Suprapubic skin (tissue), 4 donors: ENCODE data around the gene CRYBG2. TPM values are rescaled to one million over a fixed set of nuclear protein-coding genes. Genes with fewer than 3 reads are reported as not detected.

ENCODE experiments used
- DNase-seq, 2 donors: peaks; one replicate each; pipeline ENCODE4 v3.0.0-alpha.2; 2019; ENCODE audit warnings: low spot score in 2 of 2
- H3K27ac ChIP-seq: fragments of 200-600 bp; sonication (generic); one replicate; pipeline ENCODE4 v1.5.1; 2019
- H3K27me3 ChIP-seq: fragments of 200-600 bp; sonication (generic); one replicate; pipeline ENCODE4 v1.5.1; 2019
- H3K36me3 ChIP-seq: fragments of 200-600 bp; sonication (generic); one replicate; pipeline ENCODE4 v1.5.1; 2019
- H3K4me1 ChIP-seq: fragments of 200-600 bp; sonication (generic); one replicate; pipeline ENCODE4 v1.5.1; 2019
- H3K4me3 ChIP-seq: fragments of 200-600 bp; sonication (generic); one replicate; pipeline ENCODE4 v1.5.1; 2019; ENCODE audit warnings: mild to moderate bottlenecking
- H3K9me3 ChIP-seq: fragments of 200-600 bp; sonication (generic); one replicate; pipeline ENCODE4 v1.5.1; 2019
- EP300 ChIP-seq: sonication (generic); formaldehyde crosslinking; IDR thresholded peaks from one replicate; pipeline ENCODE4 v1.6.1; 2017; ENCODE audit warnings: antibody characterized with exemption
- POLR2A ChIP-seq, 2 donors: fragments of 450-650 bp; IDR thresholded peaks; one replicate each; pipeline ENCODE4 v1.6.1; 2017; ENCODE audit warnings: antibody characterized with exemption in 2 of 2, mild to moderate bottlenecking in 2 of 2, moderate library complexity in 2 of 2
- POLR2AphosphoS5 ChIP-seq, 3 donors: sonication (generic); formaldehyde crosslinking; IDR thresholded peaks; one replicate each; pipeline ENCODE4 v1.6.1; 2017; ENCODE audit warnings: antibody characterized with exemption in 3 of 3
- WGBS: methylation state at CpG from one replicate; pipeline ENCODE4 v1.1.5; 2018; 5-methylcytosine and 5-hydroxymethylcytosine counted together
- total RNA-seq, 4 donors: library from RNA; depleted of rRNA; stranded (reverse); fragments of >200 nt; gene quantifications; one replicate each; pipeline ENCODE4 v1.1.0, GENCODE V29; 2016
- TF ChIP-seq, protein P1 (sequence below), 2 donors: fragments of 200-600 bp in 1 of 2; fragments of 450-650 bp in 1 of 2; sonication (generic) in 1 of 2; IDR thresholded peaks; one replicate each; pipeline ENCODE4 v1.5.1; 2016 to 2019; ENCODE audit warnings: antibody characterized with exemption in 2 of 2, mild to moderate bottlenecking in 1 of 2, moderate library complexity in 1 of 2

Gene CRYBG2
- total RNA-seq, 4 donors from 2014 or later: 47.8 to 96.9 (median 62.8) TPM

DNA sequence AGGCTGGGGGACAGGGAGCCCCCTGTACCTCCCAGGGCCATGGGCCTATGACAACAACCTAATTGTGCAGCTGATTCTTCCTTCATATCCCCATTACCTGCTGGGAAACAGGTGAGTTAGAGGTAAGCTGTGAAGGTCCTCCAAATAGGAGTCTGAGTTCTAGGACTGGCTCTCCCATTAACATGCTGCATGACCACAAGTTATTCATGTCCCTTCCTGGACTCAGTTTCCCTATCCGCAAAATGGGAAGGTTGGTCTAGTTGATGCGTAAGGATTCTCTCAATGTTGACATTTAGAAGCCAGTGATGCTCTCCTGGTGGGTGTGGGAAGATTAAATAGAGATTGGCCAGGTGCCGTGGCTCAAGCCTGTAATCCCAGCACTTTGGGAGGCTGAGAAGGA lies 14.6 kb upstream of the CRYBG2 start:
- DNase-seq: no peak
- H3K9me3 ChIP-seq: no peaks in the 10 kb centered on the region
- no peaks in the 10 kb centered on the region for H3K36me3 ChIP-seq
- WGBS: 99% methylated on average over 3 of the region's 3 CpGs
- H3K4me1 ChIP-seq: peaks cover 7% of the 10 kb centered on the region
- peaks cover 22% of the 10 kb centered on the region for H3K27me3 ChIP-seq
- no peak overlapping the region for H3K27ac ChIP-seq
- H3K4me3 ChIP-seq: no peak overlapping the region
- TF ChIP-seq EP300 (no peak), POLR2AphosphoS5 (IDR thresholded peaks at IDR 0.05) (no peak), POLR2A (IDR thresholded peaks at IDR 0.05) (no peak)
- TF ChIP-seq, protein P1, sequence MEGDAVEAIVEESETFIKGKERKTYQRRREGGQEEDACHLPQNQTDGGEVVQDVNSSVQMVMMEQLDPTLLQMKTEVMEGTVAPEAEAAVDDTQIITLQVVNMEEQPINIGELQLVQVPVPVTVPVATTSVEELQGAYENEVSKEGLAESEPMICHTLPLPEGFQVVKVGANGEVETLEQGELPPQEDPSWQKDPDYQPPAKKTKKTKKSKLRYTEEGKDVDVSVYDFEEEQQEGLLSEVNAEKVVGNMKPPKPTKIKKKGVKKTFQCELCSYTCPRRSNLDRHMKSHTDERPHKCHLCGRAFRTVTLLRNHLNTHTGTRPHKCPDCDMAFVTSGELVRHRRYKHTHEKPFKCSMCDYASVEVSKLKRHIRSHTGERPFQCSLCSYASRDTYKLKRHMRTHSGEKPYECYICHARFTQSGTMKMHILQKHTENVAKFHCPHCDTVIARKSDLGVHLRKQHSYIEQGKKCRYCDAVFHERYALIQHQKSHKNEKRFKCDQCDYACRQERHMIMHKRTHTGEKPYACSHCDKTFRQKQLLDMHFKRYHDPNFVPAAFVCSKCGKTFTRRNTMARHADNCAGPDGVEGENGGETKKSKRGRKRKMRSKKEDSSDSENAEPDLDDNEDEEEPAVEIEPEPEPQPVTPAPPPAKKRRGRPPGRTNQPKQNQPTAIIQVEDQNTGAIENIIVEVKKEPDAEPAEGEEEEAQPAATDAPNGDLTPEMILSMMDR (IDR thresholded peaks at IDR 0.05): no peak

- TF ChIP-seq, protein P1 (IDR thresholded peaks at IDR 0.05): no peak
- no peak for TF ChIP-seq POLR2A (IDR thresholded peaks at IDR 0.05)
- H3K27ac ChIP-seq: no peak overlapping the region
- peaks cover 26% of the 10 kb centered on the region for H3K27me3 ChIP-seq
- WGBS: 89% methylated on average over 3 of the region's 4 CpGs
- no peaks in the 10 kb centered on the region for H3K9me3 ChIP-seq
- peaks cover 7% of the 10 kb centered on the region for H3K4me1 ChIP-seq
- no peak for DNase-seq
- no peaks in the 10 kb centered on the region for H3K36me3 ChIP-seq
- no peak overlapping the region for H3K4me3 ChIP-seq
Measured at GRCh38 chr1:26368006-26368405, 14.1 kb upstream of the CRYBG2 start.

DNA sequence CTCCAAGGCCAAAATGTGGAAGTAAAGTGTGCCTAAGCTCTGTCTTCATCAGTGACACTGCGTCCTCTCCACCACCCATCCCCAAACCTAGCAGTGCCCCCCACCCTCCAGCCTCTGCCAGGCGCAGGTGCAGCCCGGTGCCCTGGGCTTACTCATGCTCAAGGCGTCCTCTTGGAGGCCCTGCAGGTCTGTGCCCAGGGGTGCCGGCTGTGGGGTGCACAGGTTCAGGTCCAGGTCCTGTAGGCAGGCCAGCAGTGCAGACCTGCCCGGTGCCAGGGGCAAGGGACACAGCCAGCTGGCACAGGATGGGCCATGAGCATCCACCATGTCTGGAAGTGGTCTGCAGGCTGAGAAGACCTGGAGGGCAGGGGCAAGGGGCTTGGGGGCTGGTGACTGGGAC lies 13.5 kb upstream of the CRYBG2 start:
- Histone ChIP-seq H3K4me3 (no peak overlapping the region), H3K9me3 (no peaks in the 10 kb centered on the region), H3K36me3 (no peaks in the 10 kb centered on the region), H3K4me1 (peaks cover 7% of the 10 kb centered on the region), H3K27me3 (peaks cover 32% of the 10 kb centered on the region), H3K27ac (no peak overlapping the region)
- TF ChIP-seq, protein P1 (IDR thresholded peaks at IDR 0.05): no peak
- no peak for TF ChIP-seq POLR2AphosphoS5 (IDR thresholded peaks at IDR 0.05)
- no peak for DNase-seq
- 63% methylated on average over 1 of the region's 6 CpGs for WGBS

DNA sequence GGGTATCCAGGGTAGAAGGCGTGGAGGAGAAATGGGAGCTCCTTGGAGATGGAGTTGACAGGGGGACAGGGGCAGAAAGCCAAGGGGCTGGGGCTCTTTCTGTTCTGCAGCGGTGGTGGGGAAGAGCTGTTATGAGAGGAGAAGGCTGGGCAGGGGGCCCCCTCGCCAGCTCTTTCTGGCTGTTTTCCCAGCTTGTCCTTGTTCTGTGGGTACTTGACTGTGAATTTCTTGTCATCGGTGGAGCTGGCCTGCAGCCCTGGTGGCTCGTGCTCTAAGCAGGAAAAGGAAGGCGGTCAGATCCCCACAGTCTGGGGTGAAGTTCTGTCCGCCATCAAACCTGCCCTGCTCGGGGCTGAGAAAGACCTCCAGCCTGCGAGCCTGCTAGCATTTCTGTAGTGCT lies 11.0 kb upstream of the CRYBG2 start:
- peaks cover 56% of the 10 kb centered on the region for H3K27me3 ChIP-seq
- no peak overlapping the region for H3K4me3 ChIP-seq
- no peak overlapping the region for H3K27ac ChIP-seq
- H3K36me3 ChIP-seq: no peaks in the 10 kb centered on the region
- H3K9me3 ChIP-seq: no peaks in the 10 kb centered on the region
- WGBS: 58% methylated on average over 9 of the region's 9 CpGs
- H3K4me1 ChIP-seq: peaks cover 12% of the 10 kb centered on the region
- DNase-seq: no peak
- TF ChIP-seq, protein P1 (IDR thresholded peaks at IDR 0.05): no peak
- TF ChIP-seq POLR2AphosphoS5 (IDR thresholded peaks at IDR 0.05) (no peak), POLR2A (IDR thresholded peaks at IDR 0.05) (no peak), EP300 (no peak)

- Histone ChIP-seq H3K27ac (no peak overlapping the region), H3K4me3 (no peak overlapping the region), H3K36me3 (no peaks in the 10 kb centered on the region), H3K27me3 (peaks cover 58% of the 10 kb centered on the region), H3K9me3 (no peaks in the 10 kb centered on the region), H3K4me1 (peaks cover 17% of the 10 kb centered on the region)
- TF ChIP-seq POLR2A (IDR thresholded peaks at IDR 0.05) (no peak), EP300 (no peak), POLR2AphosphoS5 (IDR thresholded peaks at IDR 0.05) (no peak)
- TF ChIP-seq, protein P1 (IDR thresholded peaks at IDR 0.05): peak; percentile 64 to 87
- 54% methylated on average over 17 of the region's 26 CpGs for WGBS
- peak in 1 of 2 donors; percentile 94 for DNase-seq
Measured at GRCh38 chr1:26363549-26364448, 9.9 kb upstream of the CRYBG2 start.
